Measurements from ENCODE around the gene PTPN14.

The PTPN14 gene

GRCh38 chr1:214473862-214474261 lies 77.5 kb downstream of the PTPN14 start:
- DNase-seq: no peak

- no peak for DNase-seq
Observed at GRCh38 chr1:214473387-214473786, 78.0 kb downstream of the PTPN14 start.

- no peak for DNase-seq
Observed at GRCh38 chr1:214472364-214472763, 79.0 kb downstream of the PTPN14 start.

GRCh38 chr1:214471458-214471857 lies 79.9 kb downstream of the PTPN14 start:
- no peak for DNase-seq

DNA sequence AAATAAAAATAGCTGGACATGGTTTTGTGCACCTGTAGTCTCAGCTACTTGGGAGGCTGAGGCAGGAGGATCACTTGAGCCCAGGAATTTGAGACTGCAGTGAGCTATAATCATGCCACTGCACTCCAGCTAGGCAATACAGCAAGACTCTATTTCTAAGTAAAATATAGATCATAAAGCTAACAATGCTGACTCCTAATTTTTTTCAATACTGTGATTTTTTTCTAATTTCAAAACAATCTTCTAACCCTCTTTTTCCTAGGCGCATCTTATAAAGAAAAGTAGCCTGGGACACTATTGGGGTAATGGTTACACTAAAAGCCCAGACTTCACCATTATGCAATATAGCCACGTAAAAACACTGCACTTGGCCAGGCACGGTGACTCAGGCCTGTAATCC lies 81.3 kb downstream of the PTPN14 start:
- DNase-seq: no peak

GRCh38 chr1:214469290-214469689 lies 82.1 kb downstream of the PTPN14 start:
- DNase-seq: no peak

DNA sequence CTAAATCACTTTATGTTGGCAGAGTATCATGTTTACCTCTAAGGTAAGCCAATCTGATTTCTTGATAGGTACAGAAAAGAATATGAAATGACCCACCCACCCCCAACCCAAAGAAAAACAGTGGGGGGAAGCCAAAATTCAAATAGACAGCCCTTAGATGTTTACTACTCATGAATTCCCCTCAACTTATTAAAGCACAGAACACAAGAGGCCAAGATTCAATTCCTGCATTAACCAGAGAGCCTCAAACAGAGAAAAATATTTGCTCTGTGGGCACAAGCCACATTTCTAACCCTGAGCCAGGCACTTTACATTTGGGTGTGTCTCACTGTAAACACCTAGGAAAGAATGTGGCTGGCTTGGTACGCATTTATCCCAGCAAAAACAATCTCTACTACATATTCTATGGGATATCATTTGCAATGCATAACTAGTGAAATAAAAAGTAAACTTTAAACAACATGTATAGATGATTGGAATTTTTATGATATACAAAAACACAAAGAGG lies 84.3 kb downstream of the PTPN14 start:
- DNase-seq: no peak

DNA sequence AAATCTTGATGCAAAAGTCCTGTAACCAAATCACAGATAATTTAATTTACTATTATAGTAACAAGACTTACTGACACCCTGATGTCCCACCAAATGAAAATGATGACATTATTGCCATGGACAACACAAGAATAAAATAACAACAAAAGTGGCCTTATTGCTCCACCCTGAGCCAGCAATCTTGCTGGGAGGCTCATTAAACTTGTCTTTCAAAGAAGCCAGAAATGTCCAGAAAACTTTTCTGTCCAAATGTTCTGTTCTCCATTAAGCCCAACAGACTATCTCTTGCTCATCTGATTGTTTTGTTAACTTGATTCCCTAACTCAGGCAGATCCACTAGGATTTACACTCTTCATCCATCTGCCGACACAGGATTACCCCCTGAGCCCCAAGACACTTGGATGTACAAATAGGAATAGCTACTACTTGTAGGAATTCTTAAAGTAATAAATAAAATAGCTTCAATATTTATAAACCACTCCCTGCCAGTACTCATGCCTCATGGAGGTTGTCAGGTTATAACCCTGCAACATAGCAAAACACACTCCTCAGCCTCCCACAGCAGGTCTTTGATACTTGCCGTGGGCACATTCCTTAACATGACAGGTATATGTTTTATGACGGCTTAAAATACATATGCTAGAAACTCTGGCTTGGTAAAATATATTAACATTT lies 84.9 kb downstream of the PTPN14 start:
- DNase-seq: no peak

GRCh38 chr1:214464445-214465287 lies 86.7 kb downstream of the PTPN14 start:
- DNase-seq: no peak

- DNase-seq: no peak
Observed at GRCh38 chr1:214463596-214463995, 87.8 kb downstream of the PTPN14 start.

- no peak for DNase-seq
Observed at GRCh38 chr1:214462882-214463281, 88.5 kb downstream of the PTPN14 start.

DNA sequence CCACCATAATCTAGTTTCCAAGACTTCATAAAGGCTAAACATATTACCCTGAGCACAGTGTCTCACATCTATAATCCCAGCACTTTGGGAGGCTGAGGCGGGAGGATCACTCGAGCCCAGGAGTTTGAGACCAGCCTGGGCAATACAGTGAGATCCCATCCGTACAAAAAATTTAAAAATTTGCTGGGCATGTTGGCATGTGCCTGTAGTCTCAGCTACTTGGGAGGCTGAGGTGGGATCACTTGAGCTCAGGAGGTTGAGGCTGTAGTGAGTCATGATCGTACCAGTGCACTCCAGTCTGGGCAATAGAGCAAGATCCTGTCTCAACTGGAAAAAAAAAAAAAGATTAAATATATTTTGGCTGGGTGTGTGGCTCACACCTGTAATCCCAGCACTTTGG lies 90.1 kb downstream of the PTPN14 start:
- no peak for DNase-seq

- no peak for DNase-seq
Observed at GRCh38 chr1:214460304-214460916, 91.0 kb downstream of the PTPN14 start.

GRCh38 chr1:214459895-214460294 lies 91.5 kb downstream of the PTPN14 start:
- DNase-seq: no peak

DNA sequence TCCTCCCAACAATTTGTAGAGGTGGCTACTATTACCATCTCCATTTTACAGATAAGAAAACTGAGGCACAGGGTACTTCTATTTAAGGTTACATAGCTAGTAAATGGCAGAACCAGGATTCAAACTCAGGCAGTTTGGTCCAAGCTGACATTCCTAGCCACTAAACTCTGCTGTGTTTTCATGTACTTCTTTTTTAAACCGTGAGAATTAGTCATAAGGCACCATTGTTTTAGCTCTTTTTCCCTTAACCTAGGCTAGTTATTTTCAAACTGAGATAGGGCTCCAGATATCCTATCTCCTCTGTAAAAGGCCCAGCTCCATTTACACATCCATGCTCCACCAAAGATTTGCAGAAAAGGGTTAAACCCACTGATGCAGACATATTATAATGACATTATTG lies 92.9 kb downstream of the PTPN14 start:
- no peak for DNase-seq

DNA sequence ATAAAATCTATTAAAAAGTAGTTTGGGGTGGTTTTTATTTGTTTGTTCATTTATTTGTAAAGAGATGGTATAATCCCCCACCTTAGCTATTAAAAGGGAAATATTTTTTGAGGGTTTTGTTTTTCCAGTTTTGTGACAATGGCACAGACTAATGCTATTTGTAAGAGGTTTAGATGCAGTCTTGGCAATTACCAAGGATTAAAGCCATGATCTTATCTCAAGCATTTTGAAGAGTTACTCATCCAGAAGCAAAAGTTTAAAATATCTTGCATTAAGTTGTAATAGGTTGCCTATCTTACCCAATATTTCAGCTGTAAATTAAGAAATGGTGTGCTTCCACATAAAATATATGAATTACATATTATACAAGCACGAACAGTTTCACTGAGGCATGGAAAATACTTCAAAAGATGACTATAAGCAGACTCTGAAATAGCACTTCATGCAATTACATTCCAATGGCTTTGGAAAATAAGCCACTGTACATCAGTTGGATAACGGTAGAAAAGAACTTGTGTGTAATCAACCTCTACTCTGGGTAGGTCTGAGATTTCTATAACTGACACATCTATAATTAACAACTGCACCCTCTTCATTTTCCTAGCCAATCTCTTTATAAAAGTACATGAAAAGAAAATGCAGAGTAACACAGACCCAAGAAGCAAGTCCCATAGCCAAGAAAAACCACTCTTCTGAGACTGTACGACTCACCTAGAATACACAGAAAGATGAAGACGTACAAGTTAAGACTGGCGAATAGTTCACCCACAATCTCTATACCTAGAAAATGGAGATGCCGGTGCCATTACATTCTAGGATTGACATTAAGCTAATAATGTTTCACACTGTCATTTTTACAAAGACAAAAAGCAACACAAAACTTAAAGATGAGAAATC lies 95.2 kb downstream of the PTPN14 start:
- DNase-seq: no peak

GRCh38 chr1:214455479-214455878 lies 95.9 kb downstream of the PTPN14 start:
- no peak for DNase-seq

DNA sequence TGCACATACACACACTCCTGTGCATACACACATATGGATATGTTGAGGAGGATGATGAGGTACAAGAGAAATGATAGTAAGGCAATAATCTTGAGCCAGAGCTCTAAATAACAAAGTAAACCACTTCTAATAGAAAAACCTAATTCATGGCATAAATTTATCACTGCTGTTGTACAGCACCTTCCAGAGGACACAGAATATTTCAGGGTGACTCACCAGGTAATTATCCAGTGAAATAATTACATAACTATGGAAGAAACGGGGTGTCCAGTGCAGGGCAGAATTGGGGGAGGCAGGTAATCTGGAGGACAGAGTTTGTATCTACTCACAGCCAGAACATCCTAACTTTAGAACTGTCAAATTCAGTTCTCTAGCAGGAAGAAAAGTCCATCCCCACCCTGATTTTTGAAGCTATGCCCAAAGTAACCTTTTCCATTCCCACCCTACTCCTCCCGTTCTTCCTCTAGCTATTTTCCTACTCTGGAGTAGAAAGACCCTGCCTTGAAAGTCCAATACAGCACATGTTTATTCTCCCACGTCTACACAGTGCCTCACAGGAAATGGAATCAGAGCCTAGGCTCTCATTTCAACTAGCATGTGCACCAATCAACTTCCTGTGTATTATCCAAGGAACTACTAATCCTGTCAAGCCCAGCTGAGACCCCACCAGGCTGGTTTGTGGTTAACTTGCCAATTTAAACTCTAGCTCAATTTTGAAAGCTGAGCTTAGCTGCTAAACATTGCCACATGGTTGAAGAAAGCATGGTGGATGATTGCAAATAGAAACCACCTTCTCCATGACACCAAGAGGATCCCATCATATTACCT lies 96.6 kb downstream of the PTPN14 start:
- DNase-seq: no peak

GRCh38 chr1:214453109-214453722 lies 98.2 kb downstream of the PTPN14 start:
- no peak for DNase-seq

GRCh38 chr1:214452152-214452784 lies 99.1 kb downstream of the PTPN14 start:
- no peak for DNase-seq

DNA sequence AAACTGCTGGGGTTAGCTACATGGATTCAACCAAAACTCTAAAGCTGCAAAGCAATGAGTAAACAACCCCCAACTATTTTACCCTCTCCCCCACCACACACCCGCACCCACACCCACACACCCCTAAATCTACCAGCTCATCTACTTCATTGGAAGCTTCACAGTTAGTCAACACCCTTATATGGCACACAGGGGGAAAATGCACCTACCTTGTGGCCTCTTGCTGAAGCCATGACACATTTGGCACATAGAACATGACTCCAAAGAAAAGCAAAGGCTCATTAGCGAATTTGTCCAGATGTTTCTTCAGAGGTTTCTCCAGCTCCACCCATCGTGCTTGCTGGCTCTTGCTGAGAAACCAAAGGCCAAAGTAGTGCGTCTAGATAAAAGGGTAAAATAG lies 99.8 kb downstream of the PTPN14 start:
- no peak for DNase-seq
